GM12878 (cell line): ENCODE results near the gene SLC35B4. TPM values are rescaled to one million over a fixed set of nuclear protein-coding genes. Genes with fewer than 3 reads are reported as not detected.

ENCODE experiments used
- ATAC-seq: fragments of 200-7000 bp; cut with Tn5 transposase; 3 replicates; pipeline ENCODE4 v1.9.1; 2020; ENCODE audit warnings: mild to moderate bottlenecking, moderate library complexity
- BruUV-seq: library from RNA; stranded (reverse); fragments of 400-500 nt; replicated peaks from 2 replicates; lab custom pipeline; 2021; lab: Mats Ljungman, UMichigan
- CTCF ChIA-PET: fragments of 300-600 bp; sonication (Branson Sonifier 250); formaldehyde crosslinking; extraction: SDS; loops from one replicate; lab custom pipeline; 2021; ENCODE audit warnings: inconsistent platforms; lab: Yijun Ruan, JAX
- POLR2A ChIA-PET: fragments of 350-600 bp; formaldehyde crosslinking; extraction: SDS; loops from one replicate; lab custom pipeline; 2021; ENCODE audit warnings: inconsistent platforms; lab: Charles Lee
- RAD21 ChIA-PET: fragments of 300-600 bp; sonication (Branson Sonifier 250); formaldehyde crosslinking; loops from one replicate; lab custom pipeline; 2023; ENCODE audit warnings: antibody characterized with exemption; ENCODE audit not compliant: unreplicated experiment; lab: Charles Lee
- SMC1A ChIA-PET: fragments of 300-600 bp; sonication (Branson Sonifier 250); formaldehyde crosslinking; loops from one replicate; lab custom pipeline; 2023; ENCODE audit not compliant: unreplicated experiment, uncharacterized antibody; lab: Charles Lee
- DNase-seq: peaks from one replicate; pipeline ENCODE4 v3.0.0-alpha.2; 2011; ENCODE audit warnings: low read depth, low spot score
- FAIRE-seq: peaks from 3 replicates; lab custom pipeline; 2011; peaks lifted over from hg19 to GRCh38; lab: Jason Lieb, UNC
- H2AFZ ChIP-seq: 2 replicates; pipeline ENCODE4 v1.6.0; 2011; ENCODE audit warnings: low read depth, low read length, control low read depth; ENCODE audit not compliant: control insufficient read depth
- H3K27ac ChIP-seq: 2 replicates; pipeline ENCODE4 v1.5.1; 2011; ENCODE audit warnings: control low read depth; ENCODE audit not compliant: control insufficient read depth, insufficient read depth
- H3K27me3 ChIP-seq, 2 experiments: replicated peaks in 1 of 2; 2 replicates each; pipeline versions ENCODE4 v1.6.0 to v1.6.1; 2011; ENCODE audit warnings: low read length in 1 of 2; ENCODE audit not compliant: control insufficient read depth in 2 of 2, insufficient read depth in 2 of 2
- H3K36me3 ChIP-seq, 2 experiments: 2 replicates each; pipeline ENCODE4 v1.5.1; 2011; ENCODE audit warnings: low read length in 1 of 2; ENCODE audit not compliant: control insufficient read depth in 2 of 2, insufficient read depth in 2 of 2
- H3K4me1 ChIP-seq: 2 replicates; pipeline ENCODE4 v1.6.1; 2011; ENCODE audit warnings: mild to moderate bottlenecking, low read length, moderate library complexity, mixed read lengths; ENCODE audit not compliant: control insufficient read depth, insufficient read depth
- H3K4me2 ChIP-seq: 2 replicates; pipeline ENCODE4 v1.6.0; 2011; ENCODE audit warnings: control low read depth; ENCODE audit not compliant: control insufficient read depth, insufficient read depth
- H3K4me3 ChIP-seq: fragments of 200-600 bp; sonication (generic); 2 replicates; pipeline ENCODE4 v1.5.1; 2016
- H3K79me2 ChIP-seq: 2 replicates; pipeline ENCODE4 v1.6.0; 2011; ENCODE audit warnings: low read length; ENCODE audit not compliant: control insufficient read depth, insufficient read depth
- H3K9ac ChIP-seq: 2 replicates; pipeline ENCODE4 v1.8.0; 2011; ENCODE audit warnings: low read length, control low read depth, mixed read lengths; ENCODE audit not compliant: control insufficient read depth, insufficient read depth
- H3K9me3 ChIP-seq: replicated peaks from 3 replicates; pipeline ENCODE4 v1.5.1; 2011; ENCODE audit warnings: mild to moderate bottlenecking, low read length; ENCODE audit not compliant: control insufficient read depth, insufficient read depth
- H4K20me1 ChIP-seq: 2 replicates; pipeline ENCODE4 v1.6.0; 2011; ENCODE audit not compliant: control insufficient read depth, insufficient read depth
- PAX8 ChIP-seq: fragments of 450-650 bp; IDR thresholded peaks from 2 replicates; pipeline ENCODE4 v1.6.1; 2017; ENCODE audit warnings: mild to moderate bottlenecking, moderate library complexity
- TCF7 ChIP-seq: IDR thresholded peaks from 2 replicates; pipeline ENCODE4 v1.6.1; 2014; ENCODE audit warnings: antibody characterized with exemption, borderline replicate concordance
- WGBS: methylation state at CpG from one replicate; pipeline ENCODE4 v1.1.6; 2016; ENCODE audit warnings: low lambda C conversion rate; ENCODE audit not compliant: insufficient replicate concordance, insufficient coverage; ENCODE audit errors: missing lambda C conversion rate; 5-methylcytosine and 5-hydroxymethylcytosine counted together
- in situ Hi-C: fragments of 300-500 bp; cut with MboI; formaldehyde crosslinking; loops from 9 replicates; pipeline ENCODE4 v1.14.3; 2018; ENCODE audit warnings: mixed read lengths
- intact Hi-C: fragments of 100-400 bp; cut with micrococcal nuclease; formaldehyde crosslinking; loops from one replicate; pipeline ENCODE4 v1.14.2; 2022; ENCODE audit not compliant: unreplicated experiment
- polyA plus RNA-seq, 11 experiments: library from polyadenylated mRNA; depleted of rRNA in 4 of 11; unstranded in 6 of 11; stranded (reverse) in 5 of 11; fragments of >200 nt; fragmentation: Nextera tagmentation in 4 of 11; fragmentation: Illumina TruSeq in 1 of 11; extraction: Ambion mirVana in 4 of 11; extraction: Trizol in 1 of 11; gene quantifications; 1 replicate in 1 of 11; 2 replicates in 10 of 11; pipeline versions ENCODE4 v1.2.1 to v1.2.3, GENCODE V29; 2011 to 2016; ENCODE audit warnings: inconsistent platforms in 2 of 11, missing spikeins in 2 of 11, low read depth in 1 of 11
- total RNA-seq, 4 experiments: library from RNA; depleted of rRNA in 3 of 4; stranded (reverse); fragments of >200 nt in 3 of 4; fragmentation: Illumina TruSeq in 1 of 4; extraction: Trizol in 1 of 4; gene quantifications; 2 replicates each; pipeline versions ENCODE4 v1.2.1 to v1.2.3, GENCODE V29; 2013 to 2021
- TF ChIP-seq, protein P1 (sequence below): IDR thresholded peaks from 2 replicates; pipeline ENCODE4 v1.6.1; 2012; ENCODE audit warnings: improper control_type of control experiment, low read depth, low read length; ENCODE audit not compliant: insufficient replicate concordance

The SLC35B4 gene
- total and polyA plus RNA-seq, 10 of the 15 experiments (the other 5 are each of a cell fraction or from before 2014, with no cell fraction given): 3.6 to 23.9 (median 14.0) TPM

DNA sequence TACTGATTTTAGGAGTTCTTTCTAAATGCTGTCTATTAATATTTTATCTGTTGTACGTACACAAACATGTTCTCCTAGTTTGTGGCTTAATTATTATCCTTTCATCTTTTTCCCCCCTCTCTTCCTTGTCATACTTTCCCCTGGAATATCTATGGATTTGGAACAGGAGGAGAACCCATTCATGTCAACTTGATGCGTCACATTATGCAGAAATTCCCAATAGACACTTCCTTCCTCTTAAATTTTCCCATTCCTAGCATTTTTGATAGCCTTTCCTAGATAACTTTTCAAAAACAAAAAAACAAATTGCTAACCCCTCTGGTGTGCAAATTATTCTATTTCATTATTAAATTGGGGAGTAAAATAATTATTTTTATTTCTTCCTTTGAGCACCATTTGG lies 36.2 kb downstream of the SLC35B4 start:
- no peak for ATAC-seq
- H2AFZ ChIP-seq: no peak overlapping the region
- H3K27me3 ChIP-seq: no peaks in the 10 kb centered on the region
- H3K9me3 ChIP-seq: no peaks in the 10 kb centered on the region
- BruUV-seq: no TSS peak
- no peaks in the 10 kb centered on the region for H3K79me2 ChIP-seq
- ChIA-PET CTCF (no interaction called here), RAD21 (no interaction called here)
- no peaks in the 10 kb centered on the region for H4K20me1 ChIP-seq
- no peak for DNase-seq
- no peak for TF ChIP-seq PAX8
- TF ChIP-seq, protein P1, sequence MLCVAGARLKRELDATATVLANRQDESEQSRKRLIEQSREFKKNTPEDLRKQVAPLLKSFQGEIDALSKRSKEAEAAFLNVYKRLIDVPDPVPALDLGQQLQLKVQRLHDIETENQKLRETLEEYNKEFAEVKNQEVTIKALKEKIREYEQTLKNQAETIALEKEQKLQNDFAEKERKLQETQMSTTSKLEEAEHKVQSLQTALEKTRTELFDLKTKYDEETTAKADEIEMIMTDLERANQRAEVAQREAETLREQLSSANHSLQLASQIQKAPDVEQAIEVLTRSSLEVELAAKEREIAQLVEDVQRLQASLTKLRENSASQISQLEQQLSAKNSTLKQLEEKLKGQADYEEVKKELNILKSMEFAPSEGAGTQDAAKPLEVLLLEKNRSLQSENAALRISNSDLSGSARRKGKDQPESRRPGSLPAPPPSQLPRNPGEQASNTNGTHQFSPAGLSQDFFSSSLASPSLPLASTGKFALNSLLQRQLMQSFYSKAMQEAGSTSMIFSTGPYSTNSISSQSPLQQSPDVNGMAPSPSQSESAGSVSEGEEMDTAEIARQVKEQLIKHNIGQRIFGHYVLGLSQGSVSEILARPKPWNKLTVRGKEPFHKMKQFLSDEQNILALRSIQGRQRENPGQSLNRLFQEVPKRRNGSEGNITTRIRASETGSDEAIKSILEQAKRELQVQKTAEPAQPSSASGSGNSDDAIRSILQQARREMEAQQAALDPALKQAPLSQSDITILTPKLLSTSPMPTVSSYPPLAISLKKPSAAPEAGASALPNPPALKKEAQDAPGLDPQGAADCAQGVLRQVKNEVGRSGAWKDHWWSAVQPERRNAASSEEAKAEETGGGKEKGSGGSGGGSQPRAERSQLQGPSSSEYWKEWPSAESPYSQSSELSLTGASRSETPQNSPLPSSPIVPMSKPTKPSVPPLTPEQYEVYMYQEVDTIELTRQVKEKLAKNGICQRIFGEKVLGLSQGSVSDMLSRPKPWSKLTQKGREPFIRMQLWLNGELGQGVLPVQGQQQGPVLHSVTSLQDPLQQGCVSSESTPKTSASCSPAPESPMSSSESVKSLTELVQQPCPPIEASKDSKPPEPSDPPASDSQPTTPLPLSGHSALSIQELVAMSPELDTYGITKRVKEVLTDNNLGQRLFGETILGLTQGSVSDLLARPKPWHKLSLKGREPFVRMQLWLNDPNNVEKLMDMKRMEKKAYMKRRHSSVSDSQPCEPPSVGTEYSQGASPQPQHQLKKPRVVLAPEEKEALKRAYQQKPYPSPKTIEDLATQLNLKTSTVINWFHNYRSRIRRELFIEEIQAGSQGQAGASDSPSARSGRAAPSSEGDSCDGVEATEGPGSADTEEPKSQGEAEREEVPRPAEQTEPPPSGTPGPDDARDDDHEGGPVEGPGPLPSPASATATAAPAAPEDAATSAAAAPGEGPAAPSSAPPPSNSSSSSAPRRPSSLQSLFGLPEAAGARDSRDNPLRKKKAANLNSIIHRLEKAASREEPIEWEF: no peak
- TF ChIP-seq TCF7: no peak
- TF ChIP-seq, all 136 proteins: peak for 0
- no peaks in the 10 kb centered on the region for H3K36me3 ChIP-seq
- no peak overlapping the region for H3K27ac ChIP-seq
- no peak overlapping the region for H3K4me2 ChIP-seq
- H3K9ac ChIP-seq: no peak overlapping the region
- intact Hi-C loops (no loop called here), in situ Hi-C loops (no loop called here)
- no peak overlapping the region for H3K4me3 ChIP-seq
- no peaks in the 10 kb centered on the region for H3K4me1 ChIP-seq
- POLR2A ChIA-PET: no interaction called here
- no peak for FAIRE-seq
- SMC1A ChIA-PET: interaction anchor here (0.8 kb wide), 1 partner anchor 9 kb away, joined by 3 read pairs; no protein-coding TSS in a partner anchor
- WGBS: 20% methylated on average over 2 of the region's 2 CpGs
